ENCODE measurements around the gene SSUH2. TPM values are rescaled to one million over a fixed set of nuclear protein-coding genes. Genes with fewer than 3 reads are reported as not detected.

SSUH2 gene
- total and polyA plus RNA-seq, 9 of the 15 experiments (the other 6 are each of a cell fraction or from before 2014, with no cell fraction given): 0.04 to 0.17 (median 0.04) TPM; not detected in 6

DNA sequence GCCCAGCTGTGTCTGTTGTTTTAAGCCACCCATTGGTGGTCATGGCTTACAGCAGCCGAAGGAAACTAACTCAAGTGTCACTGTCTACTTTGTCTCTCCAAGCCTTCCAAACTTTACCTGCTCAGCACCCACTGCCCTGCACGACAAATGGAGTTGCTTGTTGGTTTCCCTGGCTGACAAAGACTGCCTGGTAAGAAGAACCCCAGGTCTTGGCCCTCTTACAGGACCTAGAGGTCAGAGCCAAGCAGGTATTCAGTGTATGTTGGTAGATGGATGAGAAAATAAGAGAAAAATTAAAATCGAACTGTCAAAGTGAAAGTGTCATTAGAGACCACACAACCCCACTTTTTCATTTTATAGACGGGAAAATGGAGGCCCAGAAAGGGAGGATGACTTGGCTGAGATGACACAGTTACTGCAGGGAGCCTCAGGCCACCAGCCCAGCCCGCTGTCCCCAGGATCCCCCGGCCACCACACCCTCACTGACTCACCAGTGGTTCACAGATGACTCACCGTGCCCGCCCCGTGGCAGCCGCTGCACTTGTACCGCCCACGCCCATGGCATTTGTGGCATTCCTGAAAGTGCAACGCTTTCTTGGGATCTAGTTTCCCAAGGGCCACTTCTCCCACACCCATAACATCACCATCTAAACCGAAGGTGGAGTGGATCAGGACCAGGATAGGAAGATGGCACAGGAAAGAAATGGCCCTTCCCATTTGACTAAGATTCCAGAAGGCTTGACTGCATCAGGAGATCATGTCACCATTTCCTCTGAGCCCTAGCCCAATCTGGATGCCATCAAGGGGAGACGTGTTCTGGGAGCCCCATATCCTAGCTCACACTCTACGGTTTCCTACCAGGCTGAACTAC, 15.2 kb downstream of the SSUH2 start (continued):
- TF ChIP-seq, protein P1, sequence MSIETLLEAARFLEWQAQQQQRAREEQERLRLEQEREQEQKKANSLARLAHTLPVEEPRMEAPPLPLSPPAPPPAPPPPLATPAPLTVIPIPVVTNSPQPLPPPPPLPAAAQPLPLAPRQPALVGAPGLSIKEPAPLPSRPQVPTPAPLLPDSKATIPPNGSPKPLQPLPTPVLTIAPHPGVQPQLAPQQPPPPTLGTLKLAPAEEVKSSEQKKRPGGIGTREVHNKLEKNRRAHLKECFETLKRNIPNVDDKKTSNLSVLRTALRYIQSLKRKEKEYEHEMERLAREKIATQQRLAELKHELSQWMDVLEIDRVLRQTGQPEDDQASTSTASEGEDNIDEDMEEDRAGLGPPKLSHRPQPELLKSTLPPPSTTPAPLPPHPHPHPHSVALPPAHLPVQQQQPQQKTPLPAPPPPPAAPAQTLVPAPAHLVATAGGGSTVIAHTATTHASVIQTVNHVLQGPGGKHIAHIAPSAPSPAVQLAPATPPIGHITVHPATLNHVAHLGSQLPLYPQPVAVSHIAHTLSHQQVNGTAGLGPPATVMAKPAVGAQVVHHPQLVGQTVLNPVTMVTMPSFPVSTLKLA (conservative IDR thresholded peaks at IDR 0.05): 0 out of 4 replicates have a peak, but pooled peaks of 1 of the 2 experiments have one; percentile 37
- peak; percentile 22; the same call in 1 of the 2 replicates for TF ChIP-seq KLF13 (tag; IDR thresholded peaks at IDR 0.05; ENCODE audit: borderline replicate concordance, low read depth)
- TF ChIP-seq, protein P2, sequence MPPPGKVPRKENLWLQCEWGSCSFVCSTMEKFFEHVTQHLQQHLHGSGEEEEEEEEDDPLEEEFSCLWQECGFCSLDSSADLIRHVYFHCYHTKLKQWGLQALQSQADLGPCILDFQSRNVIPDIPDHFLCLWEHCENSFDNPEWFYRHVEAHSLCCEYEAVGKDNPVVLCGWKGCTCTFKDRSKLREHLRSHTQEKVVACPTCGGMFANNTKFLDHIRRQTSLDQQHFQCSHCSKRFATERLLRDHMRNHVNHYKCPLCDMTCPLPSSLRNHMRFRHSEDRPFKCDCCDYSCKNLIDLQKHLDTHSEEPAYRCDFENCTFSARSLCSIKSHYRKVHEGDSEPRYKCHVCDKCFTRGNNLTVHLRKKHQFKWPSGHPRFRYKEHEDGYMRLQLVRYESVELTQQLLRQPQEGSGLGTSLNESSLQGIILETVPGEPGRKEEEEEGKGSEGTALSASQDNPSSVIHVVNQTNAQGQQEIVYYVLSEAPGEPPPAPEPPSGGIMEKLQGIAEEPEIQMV (tag; conservative IDR thresholded peaks at IDR 0.05; ENCODE audit: low read depth): 0 out of 2 replicates have a peak, but pooled peaks have one; percentile 12
- no peak for TF ChIP-seq HNRNPLL (IDR thresholded peaks at IDR 0.05; ENCODE audit: low read depth, low read length, poor library complexity, severe bottlenecking)
- no peak for TF ChIP-seq NR2C1 (IDR thresholded peaks at IDR 0.05)
- peak; percentile 56; the same call in 1 of the 2 replicates for TF ChIP-seq NR2C1 (tag; IDR thresholded peaks at IDR 0.05)
- TF ChIP-seq HDAC8 (tag; IDR thresholded peaks at IDR 0.05): 0 out of 2 replicates have a peak, but pooled peaks have one; percentile 20
- no peak for TF ChIP-seq MEIS2 (IDR thresholded peaks at IDR 0.05; ENCODE audit: partially characterized antibody)
- TF ChIP-seq, protein P3, sequence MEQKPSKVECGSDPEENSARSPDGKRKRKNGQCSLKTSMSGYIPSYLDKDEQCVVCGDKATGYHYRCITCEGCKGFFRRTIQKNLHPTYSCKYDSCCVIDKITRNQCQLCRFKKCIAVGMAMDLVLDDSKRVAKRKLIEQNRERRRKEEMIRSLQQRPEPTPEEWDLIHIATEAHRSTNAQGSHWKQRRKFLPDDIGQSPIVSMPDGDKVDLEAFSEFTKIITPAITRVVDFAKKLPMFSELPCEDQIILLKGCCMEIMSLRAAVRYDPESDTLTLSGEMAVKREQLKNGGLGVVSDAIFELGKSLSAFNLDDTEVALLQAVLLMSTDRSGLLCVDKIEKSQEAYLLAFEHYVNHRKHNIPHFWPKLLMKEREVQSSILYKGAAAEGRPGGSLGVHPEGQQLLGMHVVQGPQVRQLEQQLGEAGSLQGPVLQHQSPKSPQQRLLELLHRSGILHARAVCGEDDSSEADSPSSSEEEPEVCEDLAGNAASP (IDR thresholded peaks at IDR 0.05): peak; percentile 90
- peak; percentile 83 for TF ChIP-seq EP300 (IDR thresholded peaks at IDR 0.05; ENCODE audit: low read length)
- peak; percentile 60; the same call in 1 of the 2 replicates for TF ChIP-seq EHMT2 (IDR thresholded peaks at IDR 0.05)
- 0 out of 2 replicates have a peak, but pooled peaks have one; percentile 57 for TF ChIP-seq MTA1 (IDR thresholded peaks at IDR 0.05; ENCODE audit: borderline replicate concordance)
- peak; percentile 88 for TF ChIP-seq NCOA1 (IDR thresholded peaks at IDR 0.05; ENCODE audit: low read depth)
- TF ChIP-seq ZFP36 (IDR thresholded peaks at IDR 0.05; ENCODE audit: low read depth, low read length, partially characterized antibody): peak; percentile 14
- TF ChIP-seq ZKSCAN8 (CRISPR knock-in tag; IDR thresholded peaks at IDR 0.05): peak; percentile 71; the same call in 1 of the 2 replicates
- TF ChIP-seq HDAC2 (IDR thresholded peaks at IDR 0.05): peak; percentile 54; the same call in 1 of the 2 replicates
- no peak for TF ChIP-seq ZNF785 (CRISPR knock-in tag; IDR thresholded peaks at IDR 0.05)
- peak; percentile 75; the same call in 1 of the 2 replicates for TF ChIP-seq HNRNPL (IDR thresholded peaks at IDR 0.05; ENCODE audit: low read depth, low read length)
- TF ChIP-seq, protein P4, sequence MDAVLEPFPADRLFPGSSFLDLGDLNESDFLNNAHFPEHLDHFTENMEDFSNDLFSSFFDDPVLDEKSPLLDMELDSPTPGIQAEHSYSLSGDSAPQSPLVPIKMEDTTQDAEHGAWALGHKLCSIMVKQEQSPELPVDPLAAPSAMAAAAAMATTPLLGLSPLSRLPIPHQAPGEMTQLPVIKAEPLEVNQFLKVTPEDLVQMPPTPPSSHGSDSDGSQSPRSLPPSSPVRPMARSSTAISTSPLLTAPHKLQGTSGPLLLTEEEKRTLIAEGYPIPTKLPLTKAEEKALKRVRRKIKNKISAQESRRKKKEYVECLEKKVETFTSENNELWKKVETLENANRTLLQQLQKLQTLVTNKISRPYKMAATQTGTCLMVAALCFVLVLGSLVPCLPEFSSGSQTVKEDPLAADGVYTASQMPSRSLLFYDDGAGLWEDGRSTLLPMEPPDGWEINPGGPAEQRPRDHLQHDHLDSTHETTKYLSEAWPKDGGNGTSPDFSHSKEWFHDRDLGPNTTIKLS (IDR thresholded peaks at IDR 0.05; ENCODE audit: borderline replicate concordance, low read depth): 0 out of 2 replicates have a peak, but pooled peaks have one; percentile 32
- TF ChIP-seq EGR1 (conservative IDR thresholded peaks at IDR 0.05): peak; percentile 97
- peak; percentile 97 for TF ChIP-seq MYNN (IDR thresholded peaks at IDR 0.05)
- TF ChIP-seq MYNN (CRISPR knock-in tag; IDR thresholded peaks at IDR 0.05): no peak
- TF ChIP-seq BHLHE40 (IDR thresholded peaks at IDR 0.05; ENCODE audit: low read length): peak; percentile 67; the same call in 1 of the 2 replicates

All from K562 (cell line).